ENCODE results near the gene APBB3. TPM values are rescaled to one million over a fixed set of nuclear protein-coding genes. Genes with fewer than 3 reads are reported as not detected.

Gene APBB3
- total RNA-seq, 2 experiments from 2014 or later: 24.9 TPM

- no peak for TF ChIP-seq CTCF (IDR thresholded peaks at IDR 0.05)
- intact Hi-C loops (cut with micrococcal nuclease): loop anchor here (10.0 kb wide), 1 partner anchor 141 kb away; the partner anchor contains the start of gene ZMAT2
- Mint-ChIP-seq H3K9me3 (no peaks in the 10 kb centered on the region), H3K36me3 (ENCODE audit: low read depth) (peaks cover 28% of the 10 kb centered on the region), H3K4me3 (peak overlapping the region; percentile 88), H3K27me3 (no peaks in the 10 kb centered on the region), H3K27ac (peak overlapping the region; percentile 90), H3K4me1 (ENCODE audit: low read depth) (peaks cover 45% of the 10 kb centered on the region)
- POLR2A ChIA-PET: interaction anchor here (0.7 to 5.9 kb wide), 6 partner anchors 10 to 161 kb away, joined by 3 to 38 read pairs (median 4); partner anchors contain the start of genes EIF4EBP3, IK and NDUFA2
- CTCF ChIA-PET: interaction anchor here (0.9 to 1.5 kb wide), 2 partner anchors 11 to 13 kb away, joined by 3 to 5 read pairs; no protein-coding TSS in a partner anchor
- DNase-seq: peak; percentile 25
- ATAC-seq: no peak
Observed at GRCh38 chr5:140563596-140563995, 802 bp downstream of the APBB3 start.

- ATAC-seq: no peak
Observed at GRCh38 chr5:140561753-140562523, 2.5 kb downstream of the APBB3 start.

GRCh38 chr5:140560227-140560626 is 4.2 kb downstream of the APBB3 start:
- no peak overlapping the region for H3K27ac Mint-ChIP-seq
- H3K9me3 Mint-ChIP-seq: no peaks in the 10 kb centered on the region
- no peak overlapping the region for H3K4me3 Mint-ChIP-seq
- DNase-seq (no peak), ATAC-seq (no peak)
- no peak for TF ChIP-seq CTCF (IDR thresholded peaks at IDR 0.05)
- intact Hi-C loops (cut with micrococcal nuclease): loop anchor here (10.0 kb wide), 1 partner anchor 145 kb away; the partner anchor contains the start of gene ZMAT2
- ChIA-PET POLR2A (interaction anchor here (1.0 to 2.4 kb wide), 2 partner anchors 12 to 80 kb away, joined by 3 to 16 read pairs; partner anchors contain the start of gene EIF4EBP3), CTCF (interaction anchor here (2.6 kb wide), 1 partner anchor 8 kb away, joined by 8 read pairs; no protein-coding TSS in a partner anchor)
- H3K27me3 Mint-ChIP-seq: no peaks in the 10 kb centered on the region
- peaks cover 29% of the 10 kb centered on the region for H3K4me1 Mint-ChIP-seq (ENCODE audit: low read depth)
- H3K36me3 Mint-ChIP-seq (ENCODE audit: low read depth): peaks cover 19% of the 10 kb centered on the region

More at GRCh38 chr5:140561753-140562523, 2.5 kb downstream of the APBB3 start:
- Mint-ChIP-seq H3K4me3 (no peak overlapping the region), H3K36me3 (ENCODE audit: low read depth) (peaks cover 15% of the 10 kb centered on the region), H3K27me3 (no peaks in the 10 kb centered on the region), H3K9me3 (no peaks in the 10 kb centered on the region), H3K4me1 (ENCODE audit: low read depth) (peaks cover 34% of the 10 kb centered on the region), H3K27ac (no peak overlapping the region)
- CTCF ChIA-PET: interaction anchor here (0.8 to 2.6 kb wide), 3 partner anchors 10 to 210 kb away, joined by 3 to 8 read pairs (median 3); partner anchors contain the start of gene EIF4EBP3
- DNase-seq: no peak
- POLR2A ChIA-PET: interaction anchor here (0.8 to 5.9 kb wide), 4 partner anchors 14 to 91 kb away, joined by 3 to 38 read pairs (median 9); partner anchors contain the start of genes EIF4EBP3, IK and NDUFA2
- TF ChIP-seq CTCF (IDR thresholded peaks at IDR 0.05): no peak
- intact Hi-C loops (cut with micrococcal nuclease): loop anchor here (10.0 kb wide), 1 partner anchor 143 kb away; the partner anchor contains the start of gene ZMAT2

- no peak overlapping the region for H3K27ac Mint-ChIP-seq
- DNase-seq (no peak), ATAC-seq (no peak)
- H3K9me3 Mint-ChIP-seq: no peaks in the 10 kb centered on the region
- CTCF ChIA-PET: interaction anchor here (1.4 to 2.4 kb wide), 2 partner anchors 11 to 76 kb away, joined by 6 to 15 read pairs; partner anchors contain the start of gene EIF4EBP3
- no peak overlapping the region for H3K4me3 Mint-ChIP-seq
- POLR2A ChIA-PET: interaction anchor here (1.2 to 2.4 kb wide), 4 partner anchors 10 to 107 kb away, joined by 3 to 16 read pairs (median 4); partner anchors contain the start of genes EIF4EBP3, IK, NDUFA2 and WDR55
- intact Hi-C loops (cut with micrococcal nuclease): loop anchor here (5.0 kb wide), 1 partner anchor 74 kb away; the partner anchor contains the start of gene CD14
- peaks cover 39% of the 10 kb centered on the region for H3K4me1 Mint-ChIP-seq (ENCODE audit: low read depth)
- no peak for TF ChIP-seq CTCF (IDR thresholded peaks at IDR 0.05)
- H3K36me3 Mint-ChIP-seq (ENCODE audit: low read depth): peaks cover 30% of the 10 kb centered on the region
- H3K27me3 Mint-ChIP-seq: no peaks in the 10 kb centered on the region
Observed at GRCh38 chr5:140558542-140558941, 5.9 kb downstream of the APBB3 start.
